Activated T-helper 17 cell treated with anti-CD3 and anti-CD28 coated beads, Interleukin-2, amount 50 U/mL, for 72 hours (primary cell): ENCODE data around the gene ARFGAP1. TPM values are rescaled to one million over a fixed set of nuclear protein-coding genes. Genes with fewer than 3 reads are reported as not detected.

Experiments
- ATAC-seq: fragments of 150-1000 bp; cut with Tn5 transposase; replicated peaks from 2 replicates; pipeline ENCODE4 v1.10.0; 2021; ENCODE audit warnings: mild to moderate bottlenecking, moderate library complexity
- H3K27ac Mint-ChIP-seq: one replicate; pipeline ENCODE4 v1.8.0; 2022; ENCODE audit warnings: mixed read lengths
- H3K27me3 Mint-ChIP-seq: one replicate; pipeline ENCODE4 v1.8.0; 2022; ENCODE audit warnings: mixed read lengths
- H3K36me3 Mint-ChIP-seq: one replicate; pipeline ENCODE4 v1.8.0; 2022; ENCODE audit warnings: low read depth, mild to moderate bottlenecking, mixed read lengths
- H3K4me1 Mint-ChIP-seq: one replicate; pipeline ENCODE4 v1.8.0; 2022; ENCODE audit warnings: mixed read lengths
- H3K4me3 Mint-ChIP-seq: one replicate; pipeline ENCODE4 v1.8.0; 2022; ENCODE audit warnings: mild to moderate bottlenecking, mixed read lengths
- H3K9me3 Mint-ChIP-seq: one replicate; pipeline ENCODE4 v1.8.0; 2022; ENCODE audit warnings: mixed read lengths
- total RNA-seq, 2 donors: library from RNA; stranded (reverse); gene quantifications; one replicate each; pipeline ENCODE4 v1.2.3, GENCODE V29; 2022

ARFGAP1 gene
- total RNA-seq, 2 donors from 2014 or later: 63.1 to 70.5 TPM

DNA sequence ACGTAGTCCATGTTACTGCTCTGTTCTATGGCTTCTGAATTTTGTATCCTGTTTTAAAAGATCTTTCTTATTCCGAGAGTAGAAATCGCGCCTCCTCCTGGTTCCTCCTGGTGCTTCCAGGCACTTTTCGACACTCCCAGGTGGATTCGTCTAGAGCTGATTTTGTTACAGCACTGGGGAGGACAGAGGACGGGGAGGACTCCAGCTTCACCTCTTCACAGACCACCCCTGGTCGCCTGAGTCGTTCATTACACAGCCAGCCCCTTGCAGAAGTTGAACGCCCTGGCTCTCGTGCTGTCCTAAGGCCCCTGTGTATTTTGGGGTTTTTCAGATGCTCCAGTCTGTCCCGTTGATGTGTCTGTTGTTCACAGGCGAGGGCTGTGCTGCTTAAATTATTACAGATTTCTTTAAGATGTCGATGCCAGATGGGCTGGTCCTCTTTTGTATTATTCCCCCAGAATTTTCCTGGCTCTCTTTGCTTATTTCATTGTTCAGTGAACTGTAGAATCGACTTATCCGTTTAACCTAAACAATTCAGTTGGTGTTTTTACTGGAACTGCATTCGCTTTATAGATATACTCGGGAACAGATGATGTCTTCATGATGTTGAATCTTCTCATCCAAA, 50.9 kb downstream of the ARFGAP1 start:
- Mint-ChIP-seq H3K27ac (no peak overlapping the region), H3K27me3 (no peaks in the 10 kb centered on the region), H3K4me1 (no peaks in the 10 kb centered on the region), H3K36me3 (no peaks in the 10 kb centered on the region), H3K9me3 (no peaks in the 10 kb centered on the region), H3K4me3 (no peak overlapping the region)
- ATAC-seq: no peak

DNA sequence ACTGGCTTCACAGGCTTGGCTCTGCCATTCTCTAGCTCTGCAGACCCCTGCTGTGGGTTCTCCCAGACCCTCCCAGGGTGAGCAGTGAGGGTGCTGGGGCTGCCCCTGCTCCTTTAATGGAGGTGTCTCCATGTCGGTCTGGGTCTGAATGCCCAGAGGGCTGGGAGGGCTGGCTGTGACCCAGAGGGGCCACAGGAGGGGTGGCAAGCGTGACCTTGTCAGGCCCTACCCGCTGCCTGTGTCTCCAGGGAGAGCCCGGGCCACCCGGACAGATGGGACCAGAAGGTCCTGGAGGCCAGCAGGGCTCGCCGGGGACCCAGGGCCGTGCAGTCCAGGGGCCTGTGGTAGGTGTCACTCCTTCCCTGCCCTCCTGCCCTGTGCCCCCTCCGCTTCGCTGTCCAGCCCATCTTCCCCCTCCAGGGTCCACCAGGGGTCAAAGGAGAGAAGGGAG, 52.4 kb downstream of the ARFGAP1 start:
- H3K27me3 Mint-ChIP-seq: no peaks in the 10 kb centered on the region
- ATAC-seq: no peak
- H3K9me3 Mint-ChIP-seq: no peaks in the 10 kb centered on the region
- H3K4me1 Mint-ChIP-seq: no peaks in the 10 kb centered on the region
- no peaks in the 10 kb centered on the region for H3K36me3 Mint-ChIP-seq
- no peak overlapping the region for H3K4me3 Mint-ChIP-seq
- no peak overlapping the region for H3K27ac Mint-ChIP-seq

DNA sequence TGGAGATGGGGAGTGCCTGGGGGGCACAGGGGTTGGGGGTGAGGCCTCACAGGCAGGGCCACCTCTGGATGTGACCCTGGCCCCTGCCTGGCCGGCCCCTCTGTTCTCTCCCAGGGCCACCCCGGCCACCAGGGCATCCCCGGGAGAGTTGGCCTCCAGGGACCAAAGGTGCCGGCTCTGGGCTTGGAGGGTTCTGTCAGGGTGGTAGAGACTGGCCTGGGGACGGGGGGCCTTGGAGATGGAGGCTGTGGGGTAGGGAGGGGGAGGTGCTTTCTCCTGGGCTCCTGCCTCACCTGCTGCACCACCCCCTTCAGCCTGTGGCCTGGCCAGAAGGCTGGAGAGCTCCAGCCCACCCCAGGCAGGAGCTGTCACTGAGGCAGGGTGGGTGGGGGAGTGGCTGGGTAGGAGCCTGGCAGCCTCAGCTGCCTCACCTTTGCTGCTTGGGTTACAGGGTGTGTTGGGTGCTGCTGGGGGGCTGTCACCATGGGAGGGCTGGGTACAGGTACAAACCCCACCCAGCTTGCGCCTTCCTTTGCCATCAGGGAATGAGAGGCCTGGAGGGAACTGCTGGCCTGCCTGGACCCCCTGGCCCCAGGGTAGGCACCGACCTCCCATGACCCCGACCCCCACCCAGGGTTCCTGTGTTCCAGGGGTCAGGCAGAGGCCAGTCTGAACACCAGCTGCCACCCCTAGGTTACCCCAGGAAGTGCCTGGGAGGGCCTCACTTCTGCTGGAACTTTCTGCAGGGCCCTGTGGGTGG, 53.1 kb downstream of the ARFGAP1 start:
- no peaks in the 10 kb centered on the region for H3K4me1 Mint-ChIP-seq
- H3K27ac Mint-ChIP-seq: no peak overlapping the region
- no peaks in the 10 kb centered on the region for H3K27me3 Mint-ChIP-seq
- H3K4me3 Mint-ChIP-seq: no peak overlapping the region
- H3K36me3 Mint-ChIP-seq: no peaks in the 10 kb centered on the region
- H3K9me3 Mint-ChIP-seq: no peaks in the 10 kb centered on the region
- no peak for ATAC-seq

DNA sequence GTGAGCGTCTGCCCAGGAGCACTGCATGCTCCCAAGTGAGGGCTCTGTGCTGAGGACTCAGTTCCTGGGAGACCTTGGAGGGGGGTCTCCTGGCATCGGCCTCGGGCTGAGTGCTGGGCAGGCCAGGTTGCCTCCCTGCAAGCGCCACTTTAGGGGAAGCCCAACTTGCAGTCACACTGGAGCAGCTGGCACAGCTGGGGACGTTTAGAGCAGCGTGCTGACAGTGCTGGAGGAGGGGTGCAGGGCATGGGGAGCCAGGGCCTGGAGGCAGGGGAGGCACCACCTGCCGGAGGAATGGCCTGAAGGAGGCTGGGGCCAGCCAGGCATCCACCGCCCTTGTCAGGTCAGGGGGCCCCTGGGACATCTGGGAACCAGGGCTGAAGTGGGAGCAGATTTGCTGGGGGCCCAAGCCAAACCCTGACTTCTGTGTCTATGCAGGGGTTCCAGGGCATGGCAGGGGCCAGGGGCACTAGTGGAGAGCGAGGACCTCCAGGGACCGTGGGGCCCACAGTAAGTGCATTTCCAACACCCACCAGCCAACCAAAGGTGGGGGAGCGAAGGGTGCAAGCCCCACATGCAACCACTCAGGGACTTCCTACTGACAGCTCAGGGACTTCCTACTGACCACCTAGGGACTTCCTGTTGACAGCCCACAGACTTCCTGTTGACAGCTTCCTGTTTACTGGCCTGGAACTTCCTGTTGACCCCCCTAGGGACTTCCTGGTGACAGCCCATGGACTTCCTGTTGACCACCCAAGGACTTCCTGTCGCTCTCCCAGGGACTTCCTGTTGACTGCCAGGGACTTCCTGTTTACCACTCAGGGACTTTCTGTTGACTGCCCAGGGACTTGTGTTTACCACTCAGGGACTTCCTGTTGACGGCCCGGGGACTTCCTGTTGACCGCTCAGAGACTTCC, 54.0 kb downstream of the ARFGAP1 start:
- H3K9me3 Mint-ChIP-seq: peaks cover 2% of the 10 kb centered on the region
- ATAC-seq: no peak
- H3K4me1 Mint-ChIP-seq: no peaks in the 10 kb centered on the region
- no peak overlapping the region for H3K4me3 Mint-ChIP-seq
- no peaks in the 10 kb centered on the region for H3K27me3 Mint-ChIP-seq
- H3K36me3 Mint-ChIP-seq: no peaks in the 10 kb centered on the region
- peak overlapping the region; percentile 67 for H3K27ac Mint-ChIP-seq

DNA sequence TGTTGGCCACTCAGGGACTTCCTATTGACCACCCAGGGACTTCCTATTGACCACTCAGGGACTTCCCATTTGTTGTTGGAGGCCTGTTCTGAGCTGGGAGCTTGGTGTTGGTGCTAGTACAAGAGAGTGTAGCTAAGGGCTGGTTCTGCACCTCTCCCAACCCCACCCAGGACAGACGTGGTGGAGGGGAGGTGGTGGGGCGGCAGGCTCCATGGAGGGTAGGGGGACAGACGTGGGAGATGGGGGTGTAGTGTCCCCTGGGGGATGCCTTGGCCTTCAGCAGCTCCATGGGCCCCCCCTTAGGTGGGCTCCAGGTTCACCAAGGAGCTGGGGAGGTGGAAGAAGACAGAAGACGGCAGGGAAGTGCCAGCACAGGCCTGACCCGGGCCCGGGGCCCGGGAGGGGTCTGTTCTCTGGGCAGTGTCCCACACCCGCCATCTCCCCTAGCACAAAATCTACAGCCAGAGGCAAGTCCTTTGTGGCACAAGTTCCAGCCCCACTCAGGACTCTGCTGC, 54.7 kb downstream of the ARFGAP1 start:
- Mint-ChIP-seq H3K36me3 (no peaks in the 10 kb centered on the region), H3K9me3 (peaks cover 7% of the 10 kb centered on the region), H3K4me3 (no peak overlapping the region), H3K4me1 (no peaks in the 10 kb centered on the region), H3K27ac (peak overlapping the region; percentile 67), H3K27me3 (peaks cover 4% of the 10 kb centered on the region)
- ATAC-seq: no peak

DNA sequence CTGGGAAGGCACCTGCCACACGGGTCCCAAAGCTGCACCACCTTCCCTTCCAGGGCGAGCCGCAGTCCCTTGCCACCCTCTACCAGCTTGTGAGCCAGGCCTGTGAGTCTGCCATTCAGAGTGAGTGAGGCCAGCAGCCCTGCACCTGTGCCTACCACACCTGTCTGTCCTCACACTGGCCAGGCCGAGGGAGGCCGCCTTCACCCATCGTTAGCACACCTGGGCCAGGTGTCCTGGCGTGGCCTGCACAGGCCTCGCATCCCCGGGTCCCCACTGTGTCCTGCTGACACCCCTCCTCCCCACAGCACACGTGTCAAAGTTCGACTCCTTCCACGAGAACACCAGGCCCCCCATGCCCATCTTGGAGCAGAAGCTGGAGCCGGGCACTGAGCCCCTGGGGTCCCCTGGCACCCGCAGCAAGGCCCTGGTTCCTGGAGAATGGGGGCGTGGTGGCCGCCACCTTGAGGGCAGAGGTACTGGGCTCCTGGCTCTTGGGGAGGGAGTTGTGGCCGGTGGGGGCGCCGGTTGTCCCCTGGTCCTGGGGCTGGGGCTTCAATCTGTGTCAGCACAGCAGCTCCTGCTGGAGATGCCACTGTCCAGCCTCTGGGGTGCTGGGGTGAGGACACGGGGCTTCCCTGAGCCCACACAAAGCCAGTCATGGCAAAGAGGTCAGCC, 55.5 kb downstream of the ARFGAP1 start:
- Mint-ChIP-seq H3K27me3 (peaks cover 4% of the 10 kb centered on the region), H3K4me1 (no peaks in the 10 kb centered on the region), H3K27ac (no peak overlapping the region), H3K36me3 (no peaks in the 10 kb centered on the region), H3K9me3 (peaks cover 7% of the 10 kb centered on the region), H3K4me3 (no peak overlapping the region)
- no peak for ATAC-seq

DNA sequence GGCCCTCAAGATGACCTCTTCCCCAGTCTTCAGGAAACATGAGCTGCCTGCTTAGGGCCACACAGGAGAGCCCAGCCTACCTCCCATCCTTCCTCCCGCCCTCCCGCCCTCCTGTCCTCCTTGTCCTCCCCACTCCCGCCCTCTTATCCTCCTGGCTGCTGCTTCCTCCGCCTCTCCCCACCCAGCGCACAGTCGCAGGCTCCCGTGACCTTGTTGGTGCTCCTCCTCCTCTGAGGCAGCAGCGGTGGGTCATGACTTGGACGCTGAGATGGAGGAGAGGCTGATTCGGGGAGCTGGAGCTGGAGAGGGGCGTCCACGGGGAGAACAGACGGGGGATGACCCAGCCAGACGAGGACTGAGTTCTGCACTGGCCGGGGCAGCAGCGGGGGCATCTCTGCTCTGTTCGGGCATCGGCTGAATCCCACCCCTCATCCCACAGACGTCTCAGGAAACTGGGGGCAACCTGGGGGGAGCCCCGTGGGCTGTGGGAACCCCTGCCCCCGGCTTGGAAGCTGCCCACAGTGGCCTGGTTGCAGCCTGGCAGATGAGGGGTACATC, 56.2 kb downstream of the ARFGAP1 start:
- no peaks in the 10 kb centered on the region for H3K4me1 Mint-ChIP-seq
- no peak for ATAC-seq
- H3K27me3 Mint-ChIP-seq: peaks cover 4% of the 10 kb centered on the region
- H3K9me3 Mint-ChIP-seq: peaks cover 7% of the 10 kb centered on the region
- H3K27ac Mint-ChIP-seq: no peak overlapping the region
- H3K36me3 Mint-ChIP-seq: no peaks in the 10 kb centered on the region
- H3K4me3 Mint-ChIP-seq: no peak overlapping the region

DNA sequence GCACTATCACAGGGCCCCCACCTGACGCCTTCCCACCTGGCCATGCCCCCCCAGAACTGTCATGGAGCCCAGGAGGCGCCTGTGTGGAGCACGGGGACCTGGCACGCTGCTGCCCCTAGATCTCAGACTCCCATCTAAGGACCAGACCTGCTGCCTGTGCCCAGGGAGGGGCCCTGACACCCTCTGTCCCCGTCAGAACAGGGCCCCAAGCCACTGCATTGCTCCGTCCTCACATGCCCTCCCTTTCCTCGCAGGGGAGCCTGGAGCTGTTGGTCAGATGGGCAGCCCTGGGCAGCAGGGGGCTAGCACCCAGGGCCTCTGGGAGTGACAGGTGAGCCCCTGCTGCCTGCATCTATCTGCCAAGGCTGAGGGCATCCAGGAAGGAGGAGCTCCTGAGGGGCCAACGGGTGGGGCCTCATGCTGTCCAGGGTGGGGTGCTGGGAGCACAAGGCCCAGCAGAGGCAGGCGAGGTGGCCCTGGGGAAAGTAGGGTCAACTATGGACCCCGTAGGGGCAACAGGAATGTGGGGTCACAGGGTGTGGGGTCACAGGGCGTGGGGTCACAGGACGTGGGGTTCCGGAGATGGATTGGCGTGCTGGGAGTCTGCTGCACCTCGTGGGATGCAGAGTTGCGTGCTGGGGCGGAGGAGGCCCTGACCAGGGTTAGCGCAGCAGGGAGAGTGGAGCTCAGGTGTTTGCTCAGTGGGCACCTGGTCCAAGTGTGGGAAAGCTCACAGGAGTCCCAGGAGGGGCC, 56.9 kb downstream of the ARFGAP1 start:
- H3K27me3 Mint-ChIP-seq: peaks cover 8% of the 10 kb centered on the region
- no peaks in the 10 kb centered on the region for H3K4me1 Mint-ChIP-seq
- no peak overlapping the region for H3K4me3 Mint-ChIP-seq
- no peak for ATAC-seq
- no peak overlapping the region for H3K27ac Mint-ChIP-seq
- H3K36me3 Mint-ChIP-seq: no peaks in the 10 kb centered on the region
- peaks cover 7% of the 10 kb centered on the region for H3K9me3 Mint-ChIP-seq

DNA sequence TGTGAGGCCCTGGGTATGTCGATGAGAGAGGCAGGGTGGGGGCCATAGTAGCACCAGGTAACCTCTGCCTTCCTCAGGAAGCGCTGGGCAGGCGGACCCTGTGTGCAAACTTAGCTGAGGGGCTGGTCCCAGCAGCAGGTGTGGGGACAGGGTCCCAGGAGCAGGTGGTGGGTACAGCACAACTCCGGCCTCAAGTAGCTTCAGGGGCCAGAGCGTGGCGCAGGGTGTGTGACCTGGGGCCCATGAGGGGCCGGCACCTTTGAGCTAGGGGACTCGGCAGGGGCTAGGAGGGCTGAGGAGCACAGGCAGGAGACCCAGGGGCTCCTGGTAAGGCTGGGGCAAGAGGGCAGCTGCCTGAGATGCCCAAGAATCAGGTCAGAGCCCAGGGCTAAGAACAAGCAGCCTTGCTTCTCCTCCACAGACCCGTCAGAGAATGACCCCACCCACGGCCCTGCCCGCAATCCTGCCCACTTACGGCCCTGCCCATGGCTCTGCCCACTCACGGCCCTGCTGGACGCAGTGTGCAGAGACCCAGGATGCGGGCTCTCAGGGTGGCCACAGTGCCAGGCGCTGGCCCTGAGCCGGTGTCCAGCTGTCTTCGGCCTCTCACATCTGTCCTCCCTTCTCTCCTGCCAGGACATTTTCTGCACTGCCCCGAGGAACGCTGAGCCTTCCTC, 57.6 kb downstream of the ARFGAP1 start:
- no peak overlapping the region for H3K4me3 Mint-ChIP-seq
- H3K9me3 Mint-ChIP-seq: peaks cover 7% of the 10 kb centered on the region
- peaks cover 8% of the 10 kb centered on the region for H3K27me3 Mint-ChIP-seq
- no peaks in the 10 kb centered on the region for H3K4me1 Mint-ChIP-seq
- H3K36me3 Mint-ChIP-seq: no peaks in the 10 kb centered on the region
- no peak overlapping the region for H3K27ac Mint-ChIP-seq
- no peak for ATAC-seq

DNA sequence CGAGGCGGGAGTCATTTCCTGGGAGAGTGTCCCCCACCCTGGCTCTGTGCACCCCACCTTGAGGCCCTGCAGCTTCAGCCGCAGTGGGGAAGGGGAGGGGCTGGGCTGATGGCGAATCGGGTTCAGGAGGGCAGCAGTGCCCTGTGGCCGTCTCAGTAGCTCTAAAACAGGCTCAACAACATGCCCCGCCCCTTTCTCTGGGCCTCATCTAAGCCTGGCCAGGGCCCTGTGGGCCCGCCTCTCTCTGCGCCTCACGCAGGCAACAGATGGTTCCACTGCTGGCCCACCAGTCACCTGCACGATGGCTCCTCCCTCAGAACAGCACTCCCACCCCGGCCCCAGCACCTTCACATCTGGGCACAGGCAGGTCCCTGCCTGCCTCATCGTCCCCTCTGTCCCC, 58.3 kb downstream of the ARFGAP1 start:
- Mint-ChIP-seq H3K4me1 (no peaks in the 10 kb centered on the region), H3K4me3 (no peak overlapping the region), H3K27ac (no peak overlapping the region), H3K27me3 (peaks cover 14% of the 10 kb centered on the region), H3K36me3 (no peaks in the 10 kb centered on the region), H3K9me3 (peaks cover 7% of the 10 kb centered on the region)
- ATAC-seq: no peak

DNA sequence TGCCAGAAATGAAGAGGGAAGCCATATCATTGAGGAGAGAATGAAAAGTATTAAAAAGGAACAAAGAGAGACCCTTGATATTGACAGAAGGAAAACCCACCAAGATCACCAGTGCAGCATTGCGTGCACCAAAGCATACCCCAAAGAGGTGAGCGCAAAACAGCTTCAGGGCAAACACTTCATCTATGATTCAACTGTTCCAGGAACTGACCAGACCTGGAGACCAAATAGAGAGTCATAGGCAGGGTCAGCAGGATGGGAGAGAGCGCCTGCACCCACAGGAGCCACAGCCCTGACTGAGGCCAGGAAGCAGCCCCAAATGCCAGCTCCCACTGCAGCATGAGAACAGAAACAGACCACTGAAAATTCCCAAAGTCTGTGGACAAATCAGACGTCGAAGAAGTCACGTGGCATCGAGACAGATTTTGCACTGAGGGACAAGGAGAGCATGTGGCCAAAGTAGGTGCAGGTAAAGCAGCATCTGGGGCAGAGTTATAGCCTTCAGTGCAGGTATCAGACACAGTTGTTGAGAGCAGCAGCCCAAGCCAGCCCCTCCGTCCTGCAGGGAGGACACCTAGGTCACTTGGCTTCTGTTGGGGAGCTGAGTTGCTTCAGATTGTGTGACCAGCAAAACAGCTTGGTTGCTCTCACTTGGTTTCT, 59.3 kb downstream of the ARFGAP1 start:
- H3K36me3 Mint-ChIP-seq: no peaks in the 10 kb centered on the region

DNA sequence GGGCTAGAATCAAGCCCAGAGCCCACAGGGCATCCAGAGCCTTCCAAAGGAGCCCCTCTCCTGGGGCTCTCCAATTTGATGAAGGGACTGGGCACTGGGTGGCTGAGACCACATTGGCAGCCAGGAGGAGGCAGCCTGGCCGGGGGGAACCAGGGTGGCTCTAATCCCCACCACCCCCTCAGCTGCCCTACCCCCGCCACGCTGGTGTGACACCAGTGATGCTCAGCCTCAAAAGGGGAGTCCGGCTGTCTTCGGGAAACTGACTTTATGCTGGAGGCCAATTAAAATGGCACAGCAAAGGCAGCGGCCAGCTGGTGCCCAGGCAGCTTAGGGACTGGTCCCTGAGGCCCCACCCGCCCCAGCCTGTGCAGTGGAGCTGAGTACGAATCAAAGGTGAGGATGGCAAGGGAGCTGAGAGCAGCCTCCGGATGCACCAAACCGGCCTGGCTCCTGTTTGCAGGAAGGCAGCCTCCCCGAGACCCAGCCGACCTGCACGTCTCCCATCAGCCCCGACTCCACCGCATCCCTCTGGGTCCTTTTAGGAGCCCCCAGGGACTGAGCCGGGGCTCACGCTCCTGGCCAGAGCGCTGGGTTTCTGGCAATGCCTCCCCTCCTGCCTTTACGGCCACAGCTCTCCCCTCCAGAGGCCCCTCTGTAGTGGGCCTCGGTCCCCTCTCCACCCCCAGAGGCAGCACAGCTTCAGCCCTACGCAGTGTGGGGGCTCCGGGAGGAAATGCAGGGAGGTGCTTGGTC, 60.1 kb downstream of the ARFGAP1 start:
- H3K9me3 Mint-ChIP-seq: peaks cover 7% of the 10 kb centered on the region
- H3K4me3 Mint-ChIP-seq: no peak overlapping the region
- no peaks in the 10 kb centered on the region for H3K4me1 Mint-ChIP-seq
- H3K27ac Mint-ChIP-seq: no peak overlapping the region
- no peaks in the 10 kb centered on the region for H3K36me3 Mint-ChIP-seq
- H3K27me3 Mint-ChIP-seq: peaks cover 23% of the 10 kb centered on the region
- no peak for ATAC-seq

More for the DNA sequence above, 59.3 kb downstream of the ARFGAP1 start:
- Mint-ChIP-seq H3K4me1 (no peaks in the 10 kb centered on the region), H3K9me3 (peaks cover 7% of the 10 kb centered on the region), H3K27me3 (peaks cover 18% of the 10 kb centered on the region), H3K27ac (no peak overlapping the region), H3K4me3 (no peak overlapping the region)
- ATAC-seq: no peak
